Measurements from ENCODE around the gene KANSL1. TPM values are rescaled to one million over a fixed set of nuclear protein-coding genes. Genes with fewer than 3 reads are reported as not detected.

The KANSL1 gene
- total RNA-seq, 1 donor from 2014 or later = 102 TPM

DNA sequence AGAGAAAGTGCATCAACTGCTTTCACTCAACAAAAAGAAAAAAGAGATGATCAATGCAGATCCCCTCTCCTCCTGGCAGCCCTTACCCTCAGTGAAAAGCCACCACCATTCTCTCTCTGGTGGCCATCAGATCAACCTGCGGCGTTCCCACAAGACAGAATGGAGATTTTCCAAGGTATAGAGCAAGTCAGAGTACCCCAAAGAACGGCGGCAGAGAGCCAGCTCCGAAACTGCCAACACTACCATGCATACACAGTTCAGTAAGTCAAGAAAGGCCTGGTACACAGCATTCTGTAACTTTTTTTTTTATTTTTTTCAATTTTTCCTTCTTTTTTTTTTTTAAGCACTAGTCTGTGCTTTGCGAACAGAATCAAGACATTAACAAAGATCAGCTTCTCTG, 163.6 kb downstream of the KANSL1 start:
- H3K36me3 Mint-ChIP-seq (ENCODE audit: unreplicated experiment) = peaks cover 58% of the 10 kb centered on the region
- no peaks in the 10 kb centered on the region for H3K4me1 Mint-ChIP-seq (ENCODE audit: unreplicated experiment)
- H3K9me3 Mint-ChIP-seq (ENCODE audit: unreplicated experiment) = no peaks in the 10 kb centered on the region
- H3K27ac Mint-ChIP-seq (ENCODE audit: unreplicated experiment) = no peak overlapping the region
- DNase-seq (ENCODE audit: extremely low spot score, unreplicated experiment) = no peak
- no peaks in the 10 kb centered on the region for H3K27me3 Mint-ChIP-seq (ENCODE audit: unreplicated experiment)
- TF ChIP-seq, protein P1, sequence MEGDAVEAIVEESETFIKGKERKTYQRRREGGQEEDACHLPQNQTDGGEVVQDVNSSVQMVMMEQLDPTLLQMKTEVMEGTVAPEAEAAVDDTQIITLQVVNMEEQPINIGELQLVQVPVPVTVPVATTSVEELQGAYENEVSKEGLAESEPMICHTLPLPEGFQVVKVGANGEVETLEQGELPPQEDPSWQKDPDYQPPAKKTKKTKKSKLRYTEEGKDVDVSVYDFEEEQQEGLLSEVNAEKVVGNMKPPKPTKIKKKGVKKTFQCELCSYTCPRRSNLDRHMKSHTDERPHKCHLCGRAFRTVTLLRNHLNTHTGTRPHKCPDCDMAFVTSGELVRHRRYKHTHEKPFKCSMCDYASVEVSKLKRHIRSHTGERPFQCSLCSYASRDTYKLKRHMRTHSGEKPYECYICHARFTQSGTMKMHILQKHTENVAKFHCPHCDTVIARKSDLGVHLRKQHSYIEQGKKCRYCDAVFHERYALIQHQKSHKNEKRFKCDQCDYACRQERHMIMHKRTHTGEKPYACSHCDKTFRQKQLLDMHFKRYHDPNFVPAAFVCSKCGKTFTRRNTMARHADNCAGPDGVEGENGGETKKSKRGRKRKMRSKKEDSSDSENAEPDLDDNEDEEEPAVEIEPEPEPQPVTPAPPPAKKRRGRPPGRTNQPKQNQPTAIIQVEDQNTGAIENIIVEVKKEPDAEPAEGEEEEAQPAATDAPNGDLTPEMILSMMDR (IDR thresholded peaks at IDR 0.05) = no peak
- H3K4me3 Mint-ChIP-seq (ENCODE audit: unreplicated experiment) = no peak overlapping the region

DNA sequence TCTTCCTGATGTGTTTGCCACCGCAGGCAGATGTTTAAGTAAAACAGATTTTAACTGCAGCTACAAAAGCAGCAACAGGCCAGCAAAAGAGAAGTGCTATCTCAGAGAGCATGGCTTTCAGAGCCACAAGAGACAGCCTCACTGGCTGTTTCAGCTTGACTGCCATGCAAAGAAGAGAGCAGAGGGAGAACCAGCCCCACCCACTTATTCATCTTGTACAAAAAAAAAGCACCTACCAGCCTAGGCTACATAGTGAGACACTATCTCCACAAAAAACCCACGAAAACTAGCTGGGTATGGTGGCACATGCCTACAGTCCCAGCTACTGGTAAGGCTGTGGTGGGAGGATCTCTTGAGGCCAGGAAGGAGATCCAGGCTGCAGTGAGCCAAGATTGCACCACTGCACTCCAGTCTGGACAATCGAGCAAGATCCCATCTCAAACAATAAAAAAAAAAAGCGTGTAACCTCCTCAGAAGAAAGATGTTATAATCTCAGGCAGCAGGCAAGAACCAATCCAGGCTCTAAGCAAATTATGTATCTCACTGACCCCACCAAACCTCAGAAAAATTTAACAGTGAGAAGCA, 164.2 kb downstream of the KANSL1 start:
- peaks cover 53% of the 10 kb centered on the region for H3K36me3 Mint-ChIP-seq (ENCODE audit: unreplicated experiment)
- H3K4me1 Mint-ChIP-seq (ENCODE audit: unreplicated experiment) = peaks cover under 1% of the 10 kb centered on the region
- no peaks in the 10 kb centered on the region for H3K9me3 Mint-ChIP-seq (ENCODE audit: unreplicated experiment)
- DNase-seq (ENCODE audit: extremely low spot score, unreplicated experiment) = no peak
- no peak overlapping the region for H3K4me3 Mint-ChIP-seq (ENCODE audit: unreplicated experiment)
- TF ChIP-seq, protein P1 (IDR thresholded peaks at IDR 0.05) = no peak
- no peak overlapping the region for H3K27ac Mint-ChIP-seq (ENCODE audit: unreplicated experiment)
- H3K27me3 Mint-ChIP-seq (ENCODE audit: unreplicated experiment) = no peaks in the 10 kb centered on the region

DNA sequence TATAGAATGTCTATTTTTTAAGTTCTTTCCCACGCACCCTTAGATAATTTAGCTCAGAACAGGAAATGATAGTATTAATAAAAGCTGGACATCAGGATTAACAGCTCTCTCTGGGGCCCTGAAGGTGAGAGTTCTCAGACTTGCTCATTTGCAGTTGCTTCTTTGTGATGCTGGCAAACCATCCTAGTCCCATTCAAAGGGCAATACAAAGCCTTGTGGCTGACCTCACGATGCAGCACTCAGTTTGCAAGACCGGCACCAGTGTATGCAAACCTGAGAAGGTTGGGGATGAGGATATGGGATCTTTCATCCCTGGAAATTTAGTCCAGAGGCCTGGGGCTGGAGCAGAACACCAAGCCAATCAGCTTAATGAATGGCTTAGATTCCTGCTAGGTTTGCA, 164.9 kb downstream of the KANSL1 start:
- H3K36me3 Mint-ChIP-seq (ENCODE audit: unreplicated experiment) = peaks cover 50% of the 10 kb centered on the region
- H3K9me3 Mint-ChIP-seq (ENCODE audit: unreplicated experiment) = no peaks in the 10 kb centered on the region
- DNase-seq (ENCODE audit: extremely low spot score, unreplicated experiment) = no peak
- no peak overlapping the region for H3K27ac Mint-ChIP-seq (ENCODE audit: unreplicated experiment)
- peaks cover 3% of the 10 kb centered on the region for H3K4me1 Mint-ChIP-seq (ENCODE audit: unreplicated experiment)
- TF ChIP-seq, protein P1 (IDR thresholded peaks at IDR 0.05) = no peak
- no peaks in the 10 kb centered on the region for H3K27me3 Mint-ChIP-seq (ENCODE audit: unreplicated experiment)
- H3K4me3 Mint-ChIP-seq (ENCODE audit: unreplicated experiment) = no peak overlapping the region

DNA sequence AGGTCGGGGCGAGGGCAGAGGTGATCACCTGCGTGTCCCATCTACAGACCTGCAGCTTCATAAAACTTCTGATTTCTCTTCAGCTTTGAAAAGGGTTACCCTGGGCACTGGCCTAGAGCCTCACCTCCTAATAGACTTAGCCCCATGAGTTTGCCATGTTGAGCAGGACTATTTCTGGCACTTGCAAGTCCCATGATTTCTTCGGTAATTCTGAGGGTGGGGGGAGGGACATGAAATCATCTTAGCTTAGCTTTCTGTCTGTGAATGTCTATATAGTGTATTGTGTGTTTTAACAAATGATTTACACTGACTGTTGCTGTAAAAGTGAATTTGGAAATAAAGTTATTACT, 165.3 kb downstream of the KANSL1 start:
- no peak overlapping the region for H3K27ac Mint-ChIP-seq (ENCODE audit: unreplicated experiment)
- TF ChIP-seq, protein P1 (IDR thresholded peaks at IDR 0.05) = no peak
- peaks cover 3% of the 10 kb centered on the region for H3K4me1 Mint-ChIP-seq (ENCODE audit: unreplicated experiment)
- peaks cover 50% of the 10 kb centered on the region for H3K36me3 Mint-ChIP-seq (ENCODE audit: unreplicated experiment)
- H3K27me3 Mint-ChIP-seq (ENCODE audit: unreplicated experiment) = no peaks in the 10 kb centered on the region
- no peaks in the 10 kb centered on the region for H3K9me3 Mint-ChIP-seq (ENCODE audit: unreplicated experiment)
- DNase-seq (ENCODE audit: extremely low spot score, unreplicated experiment) = no peak
- H3K4me3 Mint-ChIP-seq (ENCODE audit: unreplicated experiment) = no peak overlapping the region

DNA sequence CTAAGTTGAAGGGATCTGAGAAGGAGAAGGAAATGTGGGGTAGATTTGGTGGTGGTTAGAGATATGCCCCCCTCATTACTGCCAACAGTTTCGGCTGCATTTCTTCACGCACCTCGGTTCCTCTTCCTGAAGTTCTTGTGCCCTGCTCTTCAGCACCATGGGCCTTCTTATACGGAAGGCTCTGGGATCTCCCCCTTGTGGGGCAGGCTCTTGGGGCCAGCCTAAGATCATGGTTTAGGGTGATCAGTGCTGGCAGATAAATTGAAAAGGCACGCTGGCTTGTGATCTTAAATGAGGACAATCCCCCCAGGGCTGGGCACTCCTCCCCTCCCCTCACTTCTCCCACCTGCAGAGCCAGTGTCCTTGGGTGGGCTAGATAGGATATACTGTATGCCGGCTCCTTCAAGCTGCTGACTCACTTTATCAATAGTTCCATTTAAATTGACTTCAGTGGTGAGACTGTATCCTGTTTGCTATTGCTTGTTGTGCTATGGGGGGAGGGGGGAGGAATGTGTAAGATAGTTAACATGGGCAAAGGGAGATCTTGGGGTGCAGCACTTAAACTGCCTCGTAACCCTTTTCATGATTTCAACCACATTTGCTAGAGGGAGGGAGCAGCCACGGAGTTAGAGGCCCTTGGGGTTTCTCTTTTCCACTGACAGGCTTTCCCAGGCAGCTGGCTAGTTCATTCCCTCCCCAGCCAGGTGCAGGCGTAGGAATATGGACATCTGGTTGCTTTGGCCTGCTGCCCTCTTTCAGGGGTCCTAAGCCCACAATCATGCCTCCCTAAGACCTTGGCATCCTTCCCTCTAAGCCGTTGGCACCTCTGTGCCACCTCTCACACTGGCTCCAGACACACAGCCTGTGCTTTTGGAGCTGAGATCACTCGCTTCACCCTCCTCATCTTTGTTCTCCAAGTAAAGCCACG, 165.9 kb downstream of the KANSL1 start:
- DNase-seq (ENCODE audit: extremely low spot score, unreplicated experiment) = no peak
- Mint-ChIP-seq H3K27ac (ENCODE audit: unreplicated experiment) (no peak overlapping the region), H3K36me3 (ENCODE audit: unreplicated experiment) (peaks cover 44% of the 10 kb centered on the region), H3K9me3 (ENCODE audit: unreplicated experiment) (no peaks in the 10 kb centered on the region), H3K4me1 (ENCODE audit: unreplicated experiment) (peaks cover 3% of the 10 kb centered on the region), H3K27me3 (ENCODE audit: unreplicated experiment) (no peaks in the 10 kb centered on the region), H3K4me3 (ENCODE audit: unreplicated experiment) (no peak overlapping the region)
- TF ChIP-seq, protein P1 (IDR thresholded peaks at IDR 0.05) = no peak

All from osteocyte (in vitro differentiated cells).